AG04450 (cell line): Measurements from ENCODE around the gene TMEM150C. TPM values are rescaled to one million over a fixed set of nuclear protein-coding genes. Genes with fewer than 3 reads are reported as not detected.

Source experiments
- CTCF ChIA-PET: fragments of 300-600, 350-600 bp; formaldehyde crosslinking; extraction: SDS; loops from one replicate; lab custom pipeline; 2022; ENCODE audit warnings: antibody characterized with exemption, inconsistent platforms; lab: Charles Lee
- POLR2A ChIA-PET: fragments of 350-600 bp; formaldehyde crosslinking; extraction: SDS; loops from one replicate; lab custom pipeline; 2021; ENCODE audit warnings: antibody characterized with exemption, inconsistent platforms; lab: Yijun Ruan, JAX
- DNase-seq: peaks from one replicate; pipeline ENCODE4 v3.0.0-alpha.2; 2011; ENCODE audit warnings: low read depth, low spot score
- H3K27ac ChIP-seq: one replicate; pipeline ENCODE4 v1.5.1; 2012; ENCODE audit warnings: low read depth, low read length, control low read depth
- H3K27me3 ChIP-seq: one replicate; pipeline ENCODE4 v1.6.0; 2012; ENCODE audit warnings: low read length; ENCODE audit not compliant: control insufficient read depth, insufficient read depth
- H3K4me3 ChIP-seq: 2 replicates; pipeline ENCODE4 v1.5.1; 2011; ENCODE audit warnings: mild to moderate bottlenecking, low read depth, low read length, control low read depth
- H3K9me3 ChIP-seq: 2 replicates; pipeline ENCODE4 v1.5.1; 2012; ENCODE audit warnings: low read length; ENCODE audit not compliant: control insufficient read depth, insufficient read depth
- CTCF ChIP-seq: IDR thresholded peaks from 2 replicates; pipeline ENCODE4 v1.5.1; 2011; ENCODE audit warnings: low read depth, low read length, control low read depth, inconsistent platforms
- polyA plus RNA-seq: library from polyadenylated mRNA; depleted of rRNA; stranded (reverse); fragments of >200 nt; gene quantifications from 2 replicates; pipeline ENCODE4 v1.2.3, GENCODE V29; 2011

The TMEM150C gene
- polyA plus RNA-seq, 1 experiment = 0.06 TPM

GRCh38 chr4:82439088-82439487, 122.7 kb downstream of the TMEM150C start:
- Histone ChIP-seq H3K4me3 (no peak overlapping the region), H3K27me3 (no peaks in the 10 kb centered on the region), H3K9me3 (no peaks in the 10 kb centered on the region), H3K27ac (no peak overlapping the region)
- POLR2A ChIA-PET = interaction anchor here (0.6 to 0.7 kb wide), 2 partner anchors 10 to 65 kb away, joined by 4 to 5 read pairs; partner anchors contain the start of gene HNRNPD
- no peak for DNase-seq
- TF ChIP-seq CTCF = no peak
- CTCF ChIA-PET = interaction anchor here (0.7 to 1.3 kb wide), 3 partner anchors 10 to 300 kb away, joined by 3 to 11 read pairs (median 4); partner anchors contain the start of gene HNRNPDL

GRCh38 chr4:82437285-82438005, 124.3 kb downstream of the TMEM150C start:
- H3K27ac ChIP-seq = no peak overlapping the region
- no peaks in the 10 kb centered on the region for H3K9me3 ChIP-seq
- TF ChIP-seq CTCF = no peak
- ChIA-PET CTCF (interaction anchor here (0.6 to 1.0 kb wide), 2 partner anchors 8 to 25 kb away, joined by 4 to 5 read pairs; no protein-coding TSS in a partner anchor), POLR2A (interaction anchor here (0.8 to 1.1 kb wide), 2 partner anchors 9 to 63 kb away, joined by 3 to 4 read pairs; partner anchors contain the start of gene HNRNPD)
- H3K4me3 ChIP-seq = no peak overlapping the region
- no peak for DNase-seq
- no peaks in the 10 kb centered on the region for H3K27me3 ChIP-seq

GRCh38 chr4:82436780-82437179, 125.0 kb downstream of the TMEM150C start:
- Histone ChIP-seq H3K4me3 (no peak overlapping the region), H3K27ac (no peak overlapping the region), H3K9me3 (no peaks in the 10 kb centered on the region), H3K27me3 (no peaks in the 10 kb centered on the region)
- ChIA-PET POLR2A (interaction anchor here (1.1 kb wide), 1 partner anchor 63 kb away, joined by 3 read pairs; the partner anchor contains the start of gene HNRNPD), CTCF (interaction anchor here (1.0 kb wide), 1 partner anchor 8 kb away, joined by 5 read pairs; no protein-coding TSS in a partner anchor)
- TF ChIP-seq CTCF = no peak
- no peak for DNase-seq

GRCh38 chr4:82436130-82436529, 125.7 kb downstream of the TMEM150C start:
- Histone ChIP-seq H3K4me3 (no peak overlapping the region), H3K27ac (no peak overlapping the region), H3K27me3 (no peaks in the 10 kb centered on the region), H3K9me3 (no peaks in the 10 kb centered on the region)
- POLR2A ChIA-PET = no interaction called here
- CTCF ChIA-PET = no interaction called here
- no peak for DNase-seq
- TF ChIP-seq CTCF = no peak

- no peak overlapping the region for H3K4me3 ChIP-seq
- H3K9me3 ChIP-seq = no peaks in the 10 kb centered on the region; the same call in 1 of the 2 replicates
- H3K27me3 ChIP-seq = no peaks in the 10 kb centered on the region
- H3K27ac ChIP-seq = peak overlapping the region; percentile 21
- TF ChIP-seq CTCF = no peak
- POLR2A ChIA-PET = no interaction called here
- DNase-seq = no peak
- CTCF ChIA-PET = interaction anchor here (0.6 to 0.8 kb wide), 2 partner anchors 28 to 304 kb away, joined by 3 read pairs; no protein-coding TSS in a partner anchor
These were observed 126.8 kb downstream of the TMEM150C start for GRCh38 chr4:82434949-82435348.
